Calu3 (cell line): Measurements from ENCODE around the gene TRAIP. TPM values are rescaled to one million over a fixed set of nuclear protein-coding genes. Genes with fewer than 3 reads are reported as not detected.

Source experiments
- BruUV-seq: library from RNA; stranded (reverse); fragments of 400-500 nt; replicated peaks from 2 replicates; lab custom pipeline; 2021; lab: Mats Ljungman, UMichigan
- CTCF ChIA-PET: fragments of 300-600 bp; sonication (Branson Sonifier 250); formaldehyde crosslinking; loops from one replicate; lab custom pipeline; 2022; ENCODE audit warnings: antibody characterized with exemption; lab: Charles Lee
- DNase-seq: peaks from one replicate; pipeline ENCODE4 v3.0.0; 2022
- H3K27ac Mint-ChIP-seq: one replicate; pipeline ENCODE4 v1.8.0; 2022; ENCODE audit warnings: mixed read lengths; ENCODE audit not compliant: unreplicated experiment
- H3K27me3 Mint-ChIP-seq: one replicate; pipeline ENCODE4 v1.8.0; 2022; ENCODE audit warnings: mixed read lengths; ENCODE audit not compliant: unreplicated experiment
- H3K36me3 Mint-ChIP-seq: one replicate; pipeline ENCODE4 v1.8.0; 2022; ENCODE audit warnings: mild to moderate bottlenecking, moderate library complexity, mixed read lengths; ENCODE audit not compliant: insufficient read depth, unreplicated experiment
- H3K4me1 Mint-ChIP-seq: one replicate; pipeline ENCODE4 v1.8.0; 2022; ENCODE audit warnings: mild to moderate bottlenecking, low read depth, mixed read lengths; ENCODE audit not compliant: unreplicated experiment
- H3K4me3 Mint-ChIP-seq: one replicate; pipeline ENCODE4 v1.8.0; 2022; ENCODE audit warnings: mild to moderate bottlenecking, low read depth, moderate library complexity, mixed read lengths; ENCODE audit not compliant: unreplicated experiment
- H3K9me3 Mint-ChIP-seq: one replicate; pipeline ENCODE4 v1.8.0; 2022; ENCODE audit warnings: low read depth, mixed read lengths; ENCODE audit not compliant: unreplicated experiment
- CTCF ChIP-seq: fragments of 200-600 bp; IDR thresholded peaks from one replicate; pipeline ENCODE4 v1.8.0; 2022; ENCODE audit warnings: antibody characterized with exemption; ENCODE audit not compliant: unreplicated experiment
- intact Hi-C: fragments of 100-400 bp; cut with micrococcal nuclease; formaldehyde crosslinking; loops from one replicate; pipeline ENCODE4 v1.10.0; 2022; ENCODE audit not compliant: unreplicated experiment
- total RNA-seq: library from RNA; stranded (reverse); gene quantifications from 2 replicates; pipeline ENCODE4 v1.2.3, GENCODE V29; 2022

TRAIP gene
- total RNA-seq, 1 experiment from 2014 or later: 29.7 TPM

GRCh38 chr3:49790626-49791411, 65.5 kb downstream of the TRAIP start:
- BruUV-seq: no TSS peak

GRCh38 chr3:49788056-49788455, 68.3 kb downstream of the TRAIP start:
- no TSS peak for BruUV-seq
- H3K27ac Mint-ChIP-seq: no peak overlapping the region
- DNase-seq: no peak
- no peaks in the 10 kb centered on the region for H3K4me1 Mint-ChIP-seq
- peaks cover 25% of the 10 kb centered on the region for H3K27me3 Mint-ChIP-seq
- no peak for TF ChIP-seq CTCF
- CTCF ChIA-PET: no interaction called here
- no peak overlapping the region for H3K4me3 Mint-ChIP-seq
- H3K36me3 Mint-ChIP-seq: peaks cover 37% of the 10 kb centered on the region
- peaks cover 2% of the 10 kb centered on the region for H3K9me3 Mint-ChIP-seq
- intact Hi-C loops: no loop called here

More at GRCh38 chr3:49790626-49791411, 65.5 kb downstream of the TRAIP start:
- CTCF ChIA-PET: interaction anchor here (0.7 to 1.4 kb wide), 2 partner anchors 12 to 139 kb away, joined by 3 to 5 read pairs; partner anchors contain the start of genes INKA1 and MON1A
- no peak for TF ChIP-seq CTCF
- intact Hi-C loops: no loop called here
- no peak for DNase-seq
- H3K27ac Mint-ChIP-seq: no peak overlapping the region
- H3K36me3 Mint-ChIP-seq: peaks cover 24% of the 10 kb centered on the region
- H3K4me3 Mint-ChIP-seq: no peak overlapping the region
- no peaks in the 10 kb centered on the region for H3K4me1 Mint-ChIP-seq
- H3K9me3 Mint-ChIP-seq: peaks cover 2% of the 10 kb centered on the region
- H3K27me3 Mint-ChIP-seq: peaks cover 25% of the 10 kb centered on the region

GRCh38 chr3:49787536-49787935, 68.8 kb downstream of the TRAIP start:
- intact Hi-C loops: no loop called here

GRCh38 chr3:49787182-49787464, 69.2 kb downstream of the TRAIP start:
- Mint-ChIP-seq H3K27ac (peak overlapping the region; percentile 88), H3K36me3 (peaks cover 39% of the 10 kb centered on the region), H3K9me3 (peaks cover 2% of the 10 kb centered on the region), H3K4me3 (peak overlapping the region; percentile 79), H3K4me1 (no peaks in the 10 kb centered on the region), H3K27me3 (peaks cover 19% of the 10 kb centered on the region)
- no peak for TF ChIP-seq CTCF
- BruUV-seq: no TSS peak
- no peak for DNase-seq
- CTCF ChIA-PET: no interaction called here
- intact Hi-C loops: no loop called here

More at GRCh38 chr3:49787536-49787935, 68.8 kb downstream of the TRAIP start:
- H3K4me3 Mint-ChIP-seq: peak overlapping the region; percentile 79
- H3K27me3 Mint-ChIP-seq: peaks cover 23% of the 10 kb centered on the region
- no TSS peak for BruUV-seq
- CTCF ChIA-PET: no interaction called here
- no peak for TF ChIP-seq CTCF
- DNase-seq: no peak
- H3K36me3 Mint-ChIP-seq: peaks cover 39% of the 10 kb centered on the region
- H3K4me1 Mint-ChIP-seq: no peaks in the 10 kb centered on the region
- peak overlapping the region; percentile 88 for H3K27ac Mint-ChIP-seq
- H3K9me3 Mint-ChIP-seq: peaks cover 2% of the 10 kb centered on the region
